SK-N-SH treated with all-trans-retinoic acid at 6 μM for 48 hours (cell line): ENCODE results near the gene TTF2.

ENCODE experiments used
- ATAC-seq: fragments of 200-7000 bp; cut with Tn5 transposase; 3 replicates; pipeline ENCODE4 v1.9.1; 2020; ENCODE audit warnings: mild to moderate bottlenecking, moderate library complexity
- ARNTL ChIP-seq: fragments of 450-650 bp; formaldehyde crosslinking; IDR thresholded peaks from 2 replicates; pipeline ENCODE4 v1.5.0; 2020; ENCODE audit warnings: low read depth, mild to moderate bottlenecking, moderate library complexity, borderline replicate concordance
- BACH2 ChIP-seq: fragments of 250-450 bp; sonication (Bioruptor Pico); IDR thresholded peaks from 2 replicates; pipeline ENCODE4 v1.9.0; 2021; ENCODE audit warnings: mild to moderate bottlenecking, borderline replicate concordance
- CREB5 ChIP-seq: fragments of 250-450 bp; sonication (Bioruptor Pico); IDR thresholded peaks from 2 replicates; pipeline ENCODE4 v1.5.1; 2020; ENCODE audit warnings: low read depth, mild to moderate bottlenecking, moderate library complexity
- CSDC2 ChIP-seq: fragments of 250-450 bp; sonication (Bioruptor Pico); IDR thresholded peaks from 2 replicates; pipeline ENCODE4 v1.5.0; 2020; ENCODE audit warnings: mild to moderate bottlenecking, moderate library complexity
- CSRNP3 ChIP-seq: fragments of 250-450 bp; sonication (Bioruptor Pico); IDR thresholded peaks from 2 replicates; pipeline ENCODE4 v1.5.1; 2021; ENCODE audit warnings: mild to moderate bottlenecking, moderate library complexity
- ESRRG ChIP-seq: fragments of 250-450 bp; sonication (Bioruptor Pico); IDR thresholded peaks from 2 replicates; pipeline ENCODE4 v1.6.1; 2021; ENCODE audit warnings: mild to moderate bottlenecking
- GLIS3 ChIP-seq: fragments of 250-450 bp; sonication (Bioruptor Pico); IDR thresholded peaks from 2 replicates; pipeline ENCODE4 v1.5.0; 2020; ENCODE audit warnings: mild to moderate bottlenecking, moderate library complexity
- ISL1 ChIP-seq: fragments of 250-450 bp; sonication (Bioruptor Pico); IDR thresholded peaks from 2 replicates; pipeline ENCODE4 v2.1.2; 2022; ENCODE audit warnings: mild to moderate bottlenecking, moderate library complexity
- OSR1 ChIP-seq: fragments of 250-450 bp; sonication (Bioruptor Pico); IDR thresholded peaks from 2 replicates; pipeline ENCODE4 v1.8.0; 2022; ENCODE audit warnings: moderate library complexity, mild to moderate bottlenecking, inconsistent platforms
- PATZ1 ChIP-seq: fragments of 250-450 bp; sonication (Bioruptor Pico); IDR thresholded peaks from 2 replicates; pipeline ENCODE4 v1.8.0; 2020; ENCODE audit warnings: mild to moderate bottlenecking, moderate library complexity, borderline replicate concordance
- POU6F1 ChIP-seq: fragments of 250-450 bp; sonication (Bioruptor Pico); IDR thresholded peaks from 2 replicates; pipeline ENCODE4 v1.8.0; 2021; ENCODE audit warnings: low read depth, mild to moderate bottlenecking, moderate library complexity, borderline replicate concordance
- PPARA ChIP-seq: fragments of 250-450 bp; sonication (Bioruptor Pico); IDR thresholded peaks from 2 replicates; pipeline ENCODE4 v1.5.0; 2020; ENCODE audit warnings: mild to moderate bottlenecking, borderline replicate concordance
- RARB ChIP-seq: fragments of 250-450 bp; sonication (Bioruptor Pico); IDR thresholded peaks from 2 replicates; pipeline ENCODE4 v1.8.0; 2021; ENCODE audit warnings: mild to moderate bottlenecking, moderate library complexity
- SNAI2 ChIP-seq: fragments of 250-450 bp; sonication (Bioruptor Pico); IDR thresholded peaks from 2 replicates; pipeline ENCODE4 v1.5.0; 2020; ENCODE audit warnings: mild to moderate bottlenecking, moderate library complexity
- TCF4 ChIP-seq: fragments of 250-450 bp; sonication (Bioruptor Pico); IDR thresholded peaks from 2 replicates; pipeline ENCODE4 v1.8.0; 2021; ENCODE audit warnings: mild to moderate bottlenecking, moderate library complexity, borderline replicate concordance
- TOX ChIP-seq: fragments of 250-450 bp; sonication (Bioruptor Pico); IDR thresholded peaks from 2 replicates; pipeline ENCODE4 v1.8.0; 2021; ENCODE audit warnings: mild to moderate bottlenecking, moderate library complexity, borderline replicate concordance
- TSHZ2 ChIP-seq: fragments of 250-450 bp; sonication (Bioruptor Pico); IDR thresholded peaks from 2 replicates; pipeline ENCODE4 v1.5.0; 2020; ENCODE audit warnings: mild to moderate bottlenecking, moderate library complexity
- ZC3H10 ChIP-seq: fragments of 250-450 bp; sonication (Bioruptor Pico); IDR thresholded peaks from 2 replicates; pipeline ENCODE4 v1.5.1; 2021; ENCODE audit warnings: mild to moderate bottlenecking, moderate library complexity
- ZFP3 ChIP-seq: fragments of 250-450 bp; sonication (Bioruptor Pico); IDR thresholded peaks from 2 replicates; pipeline ENCODE4 v1.5.0; 2020; ENCODE audit warnings: mild to moderate bottlenecking, moderate library complexity
- ZNF565 ChIP-seq: fragments of 450-650 bp; formaldehyde crosslinking; conservative IDR thresholded peaks from 2 replicates; pipeline ENCODE4 v1.5.0; 2020; ENCODE audit warnings: low read depth, mild to moderate bottlenecking, moderate library complexity
- ZNF8 ChIP-seq: fragments of 450-650 bp; formaldehyde crosslinking; IDR thresholded peaks from 2 replicates; pipeline ENCODE4 v1.5.0; 2020; ENCODE audit warnings: mild to moderate bottlenecking, moderate library complexity

Gene TTF2

GRCh38 chr1:117112047-117112717 is 52.1 kb downstream of the TTF2 start:
- TF ChIP-seq ZC3H10 (no peak), POU6F1 (CRISPR knock-in tag) (no peak), CSRNP3 (CRISPR knock-in tag) (no peak), TSHZ2 (no peak), ZFP3 (CRISPR knock-in tag) (no peak), PPARA (CRISPR knock-in tag) (no peak), ZNF565 (CRISPR knock-in tag) (no peak), OSR1 (no peak), PATZ1 (no peak), ISL1 (CRISPR knock-in tag) (no peak), GLIS3 (CRISPR knock-in tag) (no peak), RARB (CRISPR knock-in tag) (no peak), ESRRG (CRISPR knock-in tag) (no peak), CSDC2 (no peak), CREB5 (no peak), ZNF8 (CRISPR knock-in tag) (no peak), TCF4 (CRISPR knock-in tag) (no peak), SNAI2 (no peak), TOX (CRISPR knock-in tag) (no peak), BACH2 (CRISPR knock-in tag) (no peak)
- ATAC-seq = no peak

- TF ChIP-seq CSDC2 = no peak
- TF ChIP-seq ESRRG (CRISPR knock-in tag) = no peak
- TF ChIP-seq, all 23 proteins: peak for 0
These were observed 53.1 kb downstream of the TTF2 start for GRCh38 chr1:117113199-117113598.

GRCh38 chr1:117114877-117115276 is 54.8 kb downstream of the TTF2 start:
- no peak for ATAC-seq
- no peak for TF ChIP-seq RARB (CRISPR knock-in tag)
- no peak for TF ChIP-seq ARNTL (CRISPR knock-in tag)
- no peak for TF ChIP-seq TOX (CRISPR knock-in tag)
- no peak for TF ChIP-seq ESRRG (CRISPR knock-in tag)
- TF ChIP-seq ZNF565 (CRISPR knock-in tag) = no peak
- TF ChIP-seq, all 23 proteins: peak for 0

More at GRCh38 chr1:117113199-117113598, 53.1 kb downstream of the TTF2 start:
- no peak for ATAC-seq
